HG03457 (cell line): ENCODE results near the gene ASCC1.

Source experiments
- ATAC-seq: cut with Tn5 transposase; IDR thresholded peaks from one replicate; pipeline ENCODE4 v1.9.1; 2021; ENCODE audit warnings: moderate number of reproducible peaks; ENCODE audit not compliant: unreplicated experiment

The ASCC1 gene

GRCh38 chr10:72105098-72105475 lies 111.0 kb downstream of the ASCC1 start:
- ATAC-seq: no peak

- no peak for ATAC-seq
Observed at GRCh38 chr10:72104472-72105097, 111.5 kb downstream of the ASCC1 start.

GRCh38 chr10:72099600-72099921 lies 116.5 kb downstream of the ASCC1 start:
- no peak for ATAC-seq

GRCh38 chr10:72098836-72099599 lies 117.1 kb downstream of the ASCC1 start:
- no peak for ATAC-seq

GRCh38 chr10:72098301-72098835 lies 117.7 kb downstream of the ASCC1 start:
- no peak for ATAC-seq

- no peak for ATAC-seq
Observed at GRCh38 chr10:72097448-72098300, 118.4 kb downstream of the ASCC1 start.

- no peak for ATAC-seq
Observed at GRCh38 chr10:72096115-72097000, 119.7 kb downstream of the ASCC1 start.

GRCh38 chr10:72095195-72095594 lies 120.9 kb downstream of the ASCC1 start:
- ATAC-seq: no peak

- no peak for ATAC-seq
Observed at GRCh38 chr10:72094574-72094973, 121.5 kb downstream of the ASCC1 start.

GRCh38 chr10:72093450-72093849 lies 122.6 kb downstream of the ASCC1 start:
- no peak for ATAC-seq

GRCh38 chr10:72092987-72093386 lies 123.1 kb downstream of the ASCC1 start:
- ATAC-seq: no peak

GRCh38 chr10:72092171-72092924 lies 123.7 kb downstream of the ASCC1 start:
- ATAC-seq: no peak

GRCh38 chr10:72090326-72090725 lies 125.8 kb downstream of the ASCC1 start:
- ATAC-seq: no peak

GRCh38 chr10:72089618-72090017 lies 126.5 kb downstream of the ASCC1 start:
- no peak for ATAC-seq

GRCh38 chr10:72088889-72089575 lies 127.0 kb downstream of the ASCC1 start:
- no peak for ATAC-seq

GRCh38 chr10:72087969-72088888 lies 127.8 kb downstream of the ASCC1 start, which contains the start of gene SPOCK2:
Gene SPOCK2, minus strand, starts transcription at chr10:72088551. Its CDS starts 223 bp downstream, at chr10:72088328.
- ATAC-seq: no peak

- no peak for ATAC-seq
Observed at GRCh38 chr10:72087392-72087968, 128.6 kb downstream of the ASCC1 start.
